Measurements from ENCODE around the gene EBP.

DNA sequence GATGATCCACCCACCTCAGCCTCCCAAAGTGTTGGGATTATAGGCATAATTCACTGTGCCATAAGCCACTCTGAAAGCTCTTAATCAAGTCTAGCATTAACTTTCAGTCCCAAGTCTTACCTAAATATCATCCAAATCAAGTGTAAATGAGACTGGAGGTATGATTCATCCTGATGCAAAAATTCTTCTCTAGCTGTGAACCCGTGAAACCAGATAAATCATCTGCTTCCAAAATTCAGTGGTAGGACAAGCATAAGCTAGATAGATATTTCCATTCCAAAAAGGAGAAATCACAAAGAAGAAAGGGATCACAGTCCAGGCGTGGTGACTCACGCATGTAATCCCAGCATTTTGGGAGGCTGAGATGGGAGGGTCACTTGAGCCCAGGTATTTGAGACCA is 9.1 kb downstream of the EBP start:
- TF ChIP-seq POLR2A (IDR thresholded peaks at IDR 0.05) (no peak), POLR2AphosphoS5 (IDR thresholded peaks at IDR 0.05) (no peak)
- TF ChIP-seq, protein P1, sequence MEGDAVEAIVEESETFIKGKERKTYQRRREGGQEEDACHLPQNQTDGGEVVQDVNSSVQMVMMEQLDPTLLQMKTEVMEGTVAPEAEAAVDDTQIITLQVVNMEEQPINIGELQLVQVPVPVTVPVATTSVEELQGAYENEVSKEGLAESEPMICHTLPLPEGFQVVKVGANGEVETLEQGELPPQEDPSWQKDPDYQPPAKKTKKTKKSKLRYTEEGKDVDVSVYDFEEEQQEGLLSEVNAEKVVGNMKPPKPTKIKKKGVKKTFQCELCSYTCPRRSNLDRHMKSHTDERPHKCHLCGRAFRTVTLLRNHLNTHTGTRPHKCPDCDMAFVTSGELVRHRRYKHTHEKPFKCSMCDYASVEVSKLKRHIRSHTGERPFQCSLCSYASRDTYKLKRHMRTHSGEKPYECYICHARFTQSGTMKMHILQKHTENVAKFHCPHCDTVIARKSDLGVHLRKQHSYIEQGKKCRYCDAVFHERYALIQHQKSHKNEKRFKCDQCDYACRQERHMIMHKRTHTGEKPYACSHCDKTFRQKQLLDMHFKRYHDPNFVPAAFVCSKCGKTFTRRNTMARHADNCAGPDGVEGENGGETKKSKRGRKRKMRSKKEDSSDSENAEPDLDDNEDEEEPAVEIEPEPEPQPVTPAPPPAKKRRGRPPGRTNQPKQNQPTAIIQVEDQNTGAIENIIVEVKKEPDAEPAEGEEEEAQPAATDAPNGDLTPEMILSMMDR (IDR thresholded peaks at IDR 0.05) = no peak

Measured in prostate gland (tissue), 2 donors.